ENCODE data around the gene ORMDL1. TPM values are rescaled to one million over a fixed set of nuclear protein-coding genes. Genes with fewer than 3 reads are reported as not detected.

The ORMDL1 gene
- total RNA-seq, 1 donor from 2014 or later, result 27.7 TPM

DNA sequence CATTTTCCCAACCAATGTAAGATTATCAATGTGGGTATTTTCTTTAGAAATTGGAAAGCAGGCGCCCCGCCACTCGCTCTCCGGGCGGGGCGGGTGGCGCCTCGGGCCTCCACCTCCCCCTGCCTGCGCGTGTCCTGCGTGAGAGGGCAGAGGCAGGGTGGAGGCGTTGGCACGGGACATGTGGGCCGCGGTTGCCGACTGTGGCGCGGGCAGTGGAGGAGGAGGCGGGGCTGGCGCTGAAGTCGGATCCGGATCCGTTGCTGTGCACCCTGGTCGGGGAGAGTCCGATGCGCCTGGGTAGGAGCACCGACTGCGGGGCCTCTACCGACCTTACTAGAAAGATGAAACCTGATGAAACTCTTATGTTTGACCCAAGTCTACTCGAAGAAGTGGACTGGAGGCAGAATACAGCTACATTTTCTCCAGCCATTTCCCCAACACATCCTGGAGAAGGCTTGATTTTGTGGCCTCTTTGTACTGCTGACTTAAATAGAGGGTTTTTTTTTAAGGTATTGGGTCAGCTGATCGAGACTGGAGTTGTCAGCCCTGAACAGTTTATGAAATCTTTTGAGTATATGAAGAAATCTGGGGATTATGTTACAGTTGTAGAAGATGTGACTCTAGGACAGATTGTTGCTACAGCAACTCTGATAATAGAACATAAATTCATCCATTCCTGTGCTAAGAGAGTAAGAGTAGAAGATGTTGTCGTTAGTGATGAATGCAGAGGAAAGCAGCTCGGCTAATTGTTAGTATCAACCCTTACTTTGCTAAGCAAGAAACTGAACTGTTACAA lies 38.0 kb upstream of the ORMDL1 start:
- H3K27ac ChIP-seq (replicated peaks), result no peak overlapping the region
- peaks cover 49% of the 10 kb centered on the region for H3K36me3 ChIP-seq
- no peaks in the 10 kb centered on the region for H3K27me3 ChIP-seq (ENCODE audit: low read depth)
- DNase-seq, result no peak
- intact Hi-C loops (cut with micrococcal nuclease), result no loop called here
- H3K9me3 ChIP-seq (replicated peaks), result no peaks in the 10 kb centered on the region
- no peaks in the 10 kb centered on the region for H3K4me1 ChIP-seq
- no peak overlapping the region for H3K4me3 ChIP-seq
- TF ChIP-seq, protein P1, sequence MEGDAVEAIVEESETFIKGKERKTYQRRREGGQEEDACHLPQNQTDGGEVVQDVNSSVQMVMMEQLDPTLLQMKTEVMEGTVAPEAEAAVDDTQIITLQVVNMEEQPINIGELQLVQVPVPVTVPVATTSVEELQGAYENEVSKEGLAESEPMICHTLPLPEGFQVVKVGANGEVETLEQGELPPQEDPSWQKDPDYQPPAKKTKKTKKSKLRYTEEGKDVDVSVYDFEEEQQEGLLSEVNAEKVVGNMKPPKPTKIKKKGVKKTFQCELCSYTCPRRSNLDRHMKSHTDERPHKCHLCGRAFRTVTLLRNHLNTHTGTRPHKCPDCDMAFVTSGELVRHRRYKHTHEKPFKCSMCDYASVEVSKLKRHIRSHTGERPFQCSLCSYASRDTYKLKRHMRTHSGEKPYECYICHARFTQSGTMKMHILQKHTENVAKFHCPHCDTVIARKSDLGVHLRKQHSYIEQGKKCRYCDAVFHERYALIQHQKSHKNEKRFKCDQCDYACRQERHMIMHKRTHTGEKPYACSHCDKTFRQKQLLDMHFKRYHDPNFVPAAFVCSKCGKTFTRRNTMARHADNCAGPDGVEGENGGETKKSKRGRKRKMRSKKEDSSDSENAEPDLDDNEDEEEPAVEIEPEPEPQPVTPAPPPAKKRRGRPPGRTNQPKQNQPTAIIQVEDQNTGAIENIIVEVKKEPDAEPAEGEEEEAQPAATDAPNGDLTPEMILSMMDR (IDR thresholded peaks at IDR 0.05; ENCODE audit: borderline replicate concordance), result no peak

DNA sequence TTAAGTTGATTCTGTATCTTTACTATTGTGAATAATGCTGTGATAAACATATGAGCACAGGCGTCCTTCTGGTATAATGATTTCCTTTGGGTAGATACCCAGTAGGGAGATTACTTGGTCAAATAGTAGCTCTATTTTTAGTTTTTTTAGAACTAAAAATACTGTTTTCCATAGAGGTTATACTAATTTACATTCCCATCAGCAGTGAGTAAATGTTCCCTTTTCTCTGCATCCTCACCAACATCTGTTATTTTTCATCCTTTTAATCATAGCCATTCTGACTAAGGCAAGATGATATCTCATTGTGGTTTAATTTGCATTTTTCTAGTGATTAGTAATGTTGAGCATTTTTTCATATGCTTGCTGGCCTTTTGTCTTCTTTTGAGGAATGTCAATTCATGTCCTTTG lies 35.2 kb upstream of the ORMDL1 start:
- no peak for DNase-seq
- no peaks in the 10 kb centered on the region for H3K9me3 ChIP-seq (replicated peaks)
- no peaks in the 10 kb centered on the region for H3K4me1 ChIP-seq
- peaks cover 57% of the 10 kb centered on the region for H3K36me3 ChIP-seq
- no peaks in the 10 kb centered on the region for H3K27me3 ChIP-seq (ENCODE audit: low read depth)
- no peak overlapping the region for H3K4me3 ChIP-seq
- no peak overlapping the region for H3K27ac ChIP-seq (replicated peaks)
- TF ChIP-seq, protein P1 (IDR thresholded peaks at IDR 0.05; ENCODE audit: borderline replicate concordance), result no peak
- intact Hi-C loops (cut with micrococcal nuclease), result no loop called here

DNA sequence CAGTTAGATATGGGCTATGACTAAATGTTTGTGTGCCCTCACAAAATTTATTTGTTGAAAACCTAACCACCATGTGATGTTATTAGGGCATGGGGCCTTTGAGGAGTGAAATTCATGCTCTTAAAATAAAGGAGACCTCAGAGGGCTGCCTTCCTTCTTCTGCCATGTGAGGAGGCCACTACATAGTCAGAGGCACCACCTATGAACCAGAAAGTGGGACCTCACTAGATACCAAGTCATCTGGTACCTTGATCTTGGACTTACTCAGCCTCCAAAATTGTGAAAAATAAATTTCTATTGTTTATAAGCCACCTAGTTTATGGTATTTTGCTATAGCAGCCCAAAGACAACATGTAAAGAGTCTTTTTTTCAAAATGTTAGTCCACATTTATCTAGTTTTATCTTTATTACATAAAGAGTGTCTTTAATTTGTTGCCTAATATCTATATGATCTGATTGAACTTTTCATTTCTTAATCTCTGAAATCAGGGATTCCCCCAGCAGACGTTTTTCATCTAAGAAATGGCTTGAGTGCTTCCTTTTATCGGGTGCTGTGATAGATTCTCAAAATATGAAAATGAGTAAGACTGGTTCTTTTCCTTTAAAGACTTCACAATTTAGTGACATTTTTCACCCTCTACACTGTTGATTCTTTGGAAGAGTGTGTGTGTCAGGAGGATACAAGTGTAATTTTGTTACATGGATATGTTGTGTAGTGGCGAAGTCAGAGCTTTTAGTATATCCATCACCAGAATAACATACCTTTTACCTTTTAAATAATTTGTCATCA lies 34.3 kb upstream of the ORMDL1 start:
- H3K36me3 ChIP-seq, result peaks cover 57% of the 10 kb centered on the region
- H3K4me1 ChIP-seq, result no peaks in the 10 kb centered on the region
- intact Hi-C loops (cut with micrococcal nuclease), result no loop called here
- H3K27ac ChIP-seq (replicated peaks), result no peak overlapping the region
- no peaks in the 10 kb centered on the region for H3K9me3 ChIP-seq (replicated peaks)
- DNase-seq, result no peak
- no peaks in the 10 kb centered on the region for H3K27me3 ChIP-seq (ENCODE audit: low read depth)
- TF ChIP-seq, protein P1 (IDR thresholded peaks at IDR 0.05; ENCODE audit: borderline replicate concordance), result no peak
- H3K4me3 ChIP-seq, result no peak overlapping the region

DNA sequence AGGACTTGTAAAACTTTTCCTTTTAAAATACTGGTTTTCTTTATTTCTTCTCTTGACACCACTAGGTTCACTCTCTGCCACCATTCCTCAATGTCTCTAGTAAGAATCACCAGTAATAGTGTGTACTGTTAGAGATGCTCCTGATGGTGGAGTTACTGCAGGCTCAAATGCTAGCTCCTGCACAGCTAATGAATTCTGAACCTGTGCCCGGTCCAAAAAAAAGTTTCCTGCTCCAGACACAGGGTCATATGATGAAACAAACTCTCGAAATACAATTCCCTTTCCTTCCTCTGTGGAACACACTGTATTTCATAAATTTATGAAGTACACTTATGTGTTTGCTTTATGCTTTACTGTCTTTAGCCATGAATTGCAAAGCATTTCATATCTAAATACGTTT lies 19.3 kb upstream of the ORMDL1 start:
- TF ChIP-seq, protein P1 (IDR thresholded peaks at IDR 0.05; ENCODE audit: borderline replicate concordance), result no peak
- intact Hi-C loops (cut with micrococcal nuclease), result no loop called here
- no peak overlapping the region for H3K4me3 ChIP-seq
- peaks cover 3% of the 10 kb centered on the region for H3K4me1 ChIP-seq
- H3K9me3 ChIP-seq (replicated peaks), result no peaks in the 10 kb centered on the region
- no peak for DNase-seq
- H3K27me3 ChIP-seq (ENCODE audit: low read depth), result no peaks in the 10 kb centered on the region
- no peak overlapping the region for H3K27ac ChIP-seq (replicated peaks)
- peaks cover 16% of the 10 kb centered on the region for H3K36me3 ChIP-seq

DNA sequence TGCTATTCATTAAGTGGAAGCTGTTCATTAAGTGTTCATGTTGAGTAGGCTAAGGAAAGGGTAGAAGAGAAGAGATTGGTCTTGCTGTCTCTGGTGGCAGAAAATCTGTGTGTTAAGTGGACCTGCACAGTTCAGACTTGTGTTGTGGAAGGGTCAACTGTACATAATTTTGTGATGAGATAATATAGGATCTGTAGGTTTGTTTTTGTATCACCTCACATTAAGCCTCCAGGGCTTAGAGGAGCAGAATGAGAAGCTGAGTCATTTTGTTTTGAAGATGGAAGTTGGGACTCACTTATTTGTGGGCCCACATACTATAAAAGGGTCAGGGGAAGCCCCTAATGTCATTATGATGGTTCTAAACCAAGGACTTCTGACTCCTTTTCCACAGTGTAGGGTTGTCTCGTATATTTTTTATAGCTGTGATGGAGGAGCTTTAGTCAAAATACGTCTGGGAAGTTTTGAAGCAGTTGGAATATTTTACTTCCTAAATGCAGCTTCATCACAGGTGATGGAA lies 18.3 kb upstream of the ORMDL1 start:
- no peak for DNase-seq
- H3K4me3 ChIP-seq, result no peak overlapping the region
- H3K27ac ChIP-seq (replicated peaks), result no peak overlapping the region
- H3K9me3 ChIP-seq (replicated peaks), result no peaks in the 10 kb centered on the region
- H3K36me3 ChIP-seq, result peaks cover 16% of the 10 kb centered on the region
- TF ChIP-seq, protein P1 (IDR thresholded peaks at IDR 0.05; ENCODE audit: borderline replicate concordance), result no peak
- no peaks in the 10 kb centered on the region for H3K27me3 ChIP-seq (ENCODE audit: low read depth)
- intact Hi-C loops (cut with micrococcal nuclease), result no loop called here
- peaks cover 6% of the 10 kb centered on the region for H3K4me1 ChIP-seq
